NCI-H748 treated with DMSO at 0.1 percent for 48 hours (cell line): Measurements from ENCODE around the gene DLX4.

Experiments used
- DNase-seq: peaks from one replicate; lab custom pipeline; 2025; lab: John Stamatoyannopoulos, UW

The DLX4 gene

DNA sequence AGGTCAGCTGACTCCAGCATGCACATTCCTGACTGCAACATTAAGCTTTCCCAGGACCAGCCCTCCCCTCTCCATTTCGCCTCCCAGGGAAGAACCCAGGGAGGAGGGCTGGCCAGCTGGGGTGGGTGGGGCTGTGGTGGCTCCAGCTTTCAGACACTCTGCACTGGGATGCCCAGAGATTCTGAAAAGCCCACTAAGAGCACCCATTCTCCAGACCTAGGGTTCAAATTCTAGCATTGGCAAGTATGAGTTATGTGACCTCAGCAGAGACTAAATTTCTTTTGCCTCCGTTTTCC is 18.2 kb downstream of the DLX4 start:
- DNase-seq = no peak

DNA sequence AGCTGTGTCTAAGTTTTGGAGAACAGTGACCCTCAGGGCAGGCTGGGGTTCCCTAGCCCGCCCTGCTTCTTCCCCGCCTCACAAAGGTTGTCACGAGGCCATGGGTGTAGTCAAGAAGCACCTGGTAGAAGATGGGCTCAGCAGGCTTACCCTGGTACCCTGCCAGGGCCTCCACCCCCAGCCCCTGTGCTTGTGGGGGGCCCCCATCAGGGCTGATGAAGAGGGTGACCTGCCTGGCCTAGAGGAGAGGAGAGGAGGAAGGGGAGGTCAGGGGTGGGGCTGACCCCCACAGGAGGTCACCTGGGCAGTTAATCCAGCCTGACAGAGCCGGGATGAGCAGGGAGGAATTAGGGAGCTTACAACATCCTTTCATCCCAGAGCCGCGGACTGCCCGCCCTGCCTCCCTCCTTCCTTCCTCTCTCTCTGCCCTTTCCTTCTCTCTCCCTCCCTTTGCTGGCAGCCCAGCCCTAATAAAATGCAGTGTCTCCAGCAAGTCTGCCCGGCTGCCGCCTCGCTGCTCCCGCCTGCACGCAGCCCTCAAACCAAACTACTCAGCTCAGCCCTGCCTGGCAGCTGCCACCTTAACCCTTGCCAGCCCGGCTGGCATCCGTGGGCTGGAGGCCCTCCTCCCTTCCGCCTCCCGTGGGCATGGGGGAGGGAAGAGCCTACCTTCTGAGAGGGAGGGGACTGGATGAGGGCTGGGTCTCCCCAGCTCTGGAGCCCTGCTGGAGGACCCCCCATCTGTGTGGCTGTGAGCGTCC is 18.9 kb downstream of the DLX4 start:
- DNase-seq = no peak

DNA sequence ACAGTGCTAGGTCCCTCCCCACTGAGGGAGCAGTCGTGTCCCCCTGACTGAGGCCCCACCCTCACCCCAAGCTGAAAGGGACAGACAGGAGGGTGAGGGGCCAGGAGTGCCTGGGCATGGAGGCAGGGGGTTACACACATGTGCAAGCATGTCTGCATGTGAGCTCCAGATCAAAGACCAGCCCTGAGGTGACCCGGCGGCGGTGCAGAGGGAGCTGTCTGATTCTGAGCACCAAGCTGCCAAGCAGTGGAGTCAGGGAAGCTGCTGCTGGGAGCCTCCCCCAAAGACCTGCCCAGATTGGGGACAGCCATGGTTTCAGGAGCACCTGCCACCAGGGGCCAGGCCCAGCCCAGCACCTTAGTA is 20.5 kb downstream of the DLX4 start:
- DNase-seq = no peak

DNA sequence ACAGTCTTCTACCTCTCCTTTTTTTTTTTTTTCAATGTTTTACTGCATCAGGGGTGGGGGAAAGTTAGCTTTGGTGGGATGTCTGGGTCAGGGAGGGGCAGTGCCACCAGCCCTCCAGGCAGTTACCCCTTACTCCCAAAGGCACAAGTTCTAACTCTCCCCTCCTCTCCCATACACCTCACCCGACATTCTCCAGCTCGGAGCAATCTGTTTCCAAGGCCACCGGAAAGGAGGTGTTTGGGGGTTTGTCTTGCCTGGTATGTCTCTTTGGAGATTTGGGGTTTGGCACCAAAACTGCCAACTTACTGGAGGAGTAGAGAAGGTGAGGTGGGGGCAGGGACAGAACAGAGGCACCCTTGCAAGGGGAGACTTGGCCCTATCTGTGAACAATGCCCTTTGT is 21.3 kb downstream of the DLX4 start:
- DNase-seq = no peak

DNA sequence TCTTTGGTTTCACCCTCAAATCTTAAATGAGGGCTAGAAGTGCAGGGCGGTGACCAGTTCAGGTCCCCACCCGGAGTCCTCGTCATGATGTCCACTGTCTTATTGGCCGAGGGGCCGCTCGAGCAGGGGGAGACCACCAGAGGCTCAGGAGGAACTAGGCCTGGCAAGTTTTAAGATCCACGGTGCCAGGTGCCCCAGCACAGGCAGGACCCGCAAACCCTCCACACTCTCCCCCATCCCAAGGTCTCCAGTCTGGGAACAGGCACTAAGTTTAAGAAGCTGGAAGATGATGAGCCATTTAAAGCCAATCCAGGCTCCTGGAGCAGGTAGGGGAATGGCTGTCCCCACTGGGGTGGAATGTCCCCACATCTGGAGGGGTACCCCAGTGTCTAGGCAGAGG is 21.9 kb downstream of the DLX4 start:
- no peak for DNase-seq

DNA sequence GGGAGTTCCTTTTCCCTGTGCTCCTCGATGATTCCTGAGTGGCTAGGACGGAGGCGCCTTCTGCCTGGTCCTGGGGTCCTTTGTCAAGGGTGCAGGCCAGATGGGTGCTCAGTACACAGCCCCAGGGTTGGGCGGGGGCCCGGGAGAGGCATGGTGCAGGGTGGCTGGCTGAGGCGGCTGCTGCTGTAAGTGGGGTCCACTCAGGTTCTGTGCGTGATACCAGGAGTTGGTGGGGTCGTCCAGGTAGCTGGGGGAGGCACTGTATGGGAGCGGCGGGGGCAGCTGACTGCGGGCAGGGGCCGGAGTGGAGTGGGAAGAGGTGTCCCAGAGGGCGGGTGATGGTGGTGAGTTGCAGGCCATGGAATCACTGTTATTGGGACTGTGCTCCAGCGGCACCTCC is 22.4 kb downstream of the DLX4 start:
- DNase-seq = no peak

DNA sequence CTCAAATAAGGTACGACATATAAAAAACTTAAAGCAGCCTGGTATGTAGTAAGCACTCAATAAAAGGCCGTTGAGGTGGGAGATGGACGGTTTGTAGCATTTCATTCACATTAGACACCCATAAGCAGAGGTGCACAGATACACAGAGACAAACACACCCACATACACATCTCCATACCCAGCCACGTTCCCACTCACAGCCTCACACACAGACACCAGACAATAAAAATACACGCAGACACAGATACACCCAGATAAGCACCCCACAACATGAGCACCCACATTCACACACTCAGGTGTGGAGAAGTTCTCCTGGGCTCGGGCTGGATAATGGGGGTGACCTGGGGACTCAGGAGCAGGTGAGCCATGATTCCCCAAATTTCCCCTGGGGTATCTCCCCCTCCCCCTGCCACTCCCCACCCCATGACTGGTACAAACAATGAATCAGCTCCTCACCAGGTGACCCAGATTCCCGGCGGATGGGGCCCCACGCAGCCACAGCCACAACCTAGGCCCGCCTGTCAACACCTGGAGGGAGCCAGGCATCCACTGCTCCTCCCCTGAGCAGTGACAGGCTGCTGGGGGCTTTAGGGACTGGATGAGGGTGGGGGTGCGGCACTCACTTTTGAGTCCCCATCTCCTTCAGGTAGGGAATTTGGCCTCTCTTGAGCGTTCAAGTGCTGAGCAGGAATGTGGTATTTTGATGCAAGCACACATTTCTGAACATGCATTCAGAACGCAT is 23.4 kb downstream of the DLX4 start:
- no peak for DNase-seq

DNA sequence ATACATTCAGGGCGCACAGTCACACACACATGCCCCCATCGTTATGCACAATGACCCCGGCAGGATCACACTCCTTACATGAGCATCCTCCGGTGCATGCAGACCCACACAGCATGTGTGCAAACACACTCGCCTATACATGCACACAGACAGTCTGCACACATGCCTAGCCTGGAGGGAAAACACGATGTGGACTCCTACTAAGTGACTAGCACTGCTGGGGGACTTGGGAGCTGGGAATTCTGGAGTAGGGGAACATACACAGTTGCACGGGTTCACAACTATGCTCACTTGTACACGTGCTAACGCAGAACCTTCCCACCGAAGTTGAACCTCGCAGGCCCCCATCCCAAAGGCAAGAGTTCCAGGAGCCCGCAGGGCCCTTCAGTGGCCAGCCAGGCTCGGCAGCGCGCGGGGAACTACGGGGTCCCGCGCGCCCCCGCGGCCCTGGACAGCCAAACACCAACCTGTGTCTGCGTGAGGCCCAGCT is 24.0 kb downstream of the DLX4 start:
- no peak for DNase-seq

DNA sequence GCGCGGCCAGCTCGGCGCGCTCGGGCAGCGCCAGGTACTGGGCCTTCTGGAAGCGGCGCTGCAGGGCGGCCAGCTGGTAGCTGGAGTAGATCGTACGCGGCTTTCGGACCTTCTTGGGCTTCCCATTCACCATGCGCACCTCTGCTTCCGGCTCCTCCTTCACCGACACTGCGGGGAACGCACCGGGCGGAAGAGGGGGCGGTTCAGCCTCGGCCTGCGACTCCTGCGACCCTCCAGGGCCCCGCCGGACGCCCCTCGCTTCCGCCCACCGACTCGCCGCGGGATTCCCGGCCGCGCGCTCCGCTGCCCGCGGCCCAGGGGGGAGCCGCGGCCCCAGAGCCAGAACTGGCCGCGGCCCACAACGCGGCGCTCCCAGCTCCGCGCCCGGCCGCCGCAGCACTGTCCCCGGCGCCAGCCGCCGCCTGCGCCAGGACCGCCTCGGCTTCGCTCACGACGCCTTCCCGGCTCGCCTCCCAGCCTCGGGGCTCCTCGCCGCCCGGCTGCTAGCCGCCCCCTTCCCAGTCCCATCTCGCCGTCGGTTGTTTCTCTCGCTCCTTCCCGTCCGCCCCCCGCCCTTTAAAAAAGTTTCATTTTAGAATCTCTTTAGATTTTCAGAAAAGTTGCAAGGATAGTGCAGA is 24.6 kb downstream of the DLX4 start:
- DNase-seq = peak; percentile 23

DNA sequence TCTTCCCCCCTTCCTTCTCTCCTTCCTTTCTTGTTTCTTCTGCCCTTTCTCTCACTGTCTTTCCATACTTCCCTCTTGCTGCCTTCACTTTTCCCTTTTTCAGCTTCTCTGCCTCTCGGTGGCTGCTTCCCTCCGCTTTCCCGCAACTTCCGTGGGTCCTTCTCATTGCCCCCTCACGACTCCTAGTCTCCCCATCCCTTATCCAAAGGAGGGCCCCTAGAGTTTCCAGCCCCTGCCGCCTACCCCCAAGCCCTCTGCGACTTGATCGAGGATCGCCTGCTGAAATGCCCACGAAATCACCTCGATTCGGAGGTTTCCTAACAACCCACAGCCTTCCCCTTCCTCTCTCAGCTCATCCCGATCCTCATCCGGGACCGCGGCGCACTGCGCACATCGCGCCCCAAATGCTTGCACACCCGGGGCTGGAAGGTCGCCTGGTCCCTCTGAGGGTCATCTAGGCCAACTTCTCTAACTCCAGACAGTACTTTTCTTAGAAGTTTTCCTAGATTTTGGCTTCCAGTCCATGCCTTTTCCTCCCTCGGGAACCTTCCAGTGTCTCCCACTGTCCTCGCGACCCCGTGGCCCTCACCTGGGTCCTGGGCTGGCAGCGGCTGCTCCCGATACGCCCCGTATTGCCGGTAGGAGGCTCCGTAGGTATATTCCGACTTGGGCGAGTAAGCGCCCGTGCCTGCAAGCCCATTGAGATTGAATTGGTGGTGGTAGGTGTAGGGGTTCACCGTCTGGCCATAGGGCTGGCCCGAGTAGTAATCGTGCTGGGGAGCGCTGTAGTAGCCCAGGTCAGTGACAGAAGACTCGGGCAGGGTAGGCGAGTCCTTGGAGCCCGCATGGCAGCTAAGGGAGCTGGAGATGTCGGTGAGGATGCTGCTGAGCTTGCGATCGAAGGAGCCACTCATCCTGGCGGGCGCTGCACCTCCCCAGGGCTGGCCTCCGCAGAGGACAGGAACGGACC is 25.4 kb downstream of the DLX4 start:
- DNase-seq = peak; percentile 27

DNA sequence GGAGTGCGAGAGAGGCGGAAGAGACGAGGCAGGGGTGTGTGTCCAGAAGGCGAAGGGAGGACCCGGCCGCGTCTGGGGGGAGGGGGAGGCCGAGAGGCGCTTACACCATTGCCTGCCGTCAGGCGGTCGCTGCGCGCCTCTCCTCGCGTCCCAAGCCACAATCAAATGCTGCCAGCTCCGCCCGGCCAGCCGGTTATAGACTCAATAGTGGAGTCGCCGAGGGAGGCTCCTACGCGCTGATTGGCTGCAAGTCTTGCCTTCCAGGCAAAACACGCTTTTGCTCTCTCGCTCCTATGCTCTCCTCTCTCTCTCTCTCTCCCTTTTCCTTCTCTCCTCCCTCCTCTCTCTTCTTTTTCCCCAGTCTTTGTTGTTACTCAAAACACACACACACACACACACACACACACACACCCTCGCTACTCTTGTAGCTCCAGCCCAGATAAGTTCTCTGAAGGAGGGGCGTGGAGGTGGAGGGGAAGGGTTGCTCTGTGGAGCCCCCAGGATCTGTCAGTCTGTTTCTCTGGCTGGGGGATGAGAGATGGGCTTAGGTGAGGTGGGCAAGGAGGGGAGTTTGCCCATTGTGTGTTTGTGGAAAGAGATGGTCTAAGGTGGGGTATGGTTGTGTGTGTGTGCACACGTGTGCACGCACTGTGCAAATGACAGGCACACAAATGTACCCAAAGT is 26.2 kb downstream of the DLX4 start, which contains the start of gene DLX3:
TSS of gene DLX3 (minus strand) at position 170 of the 684 bp plus-strand sequence. CDS start 226 bp downstream, outside the sequence.
- DNase-seq = peak; percentile 72

DNA sequence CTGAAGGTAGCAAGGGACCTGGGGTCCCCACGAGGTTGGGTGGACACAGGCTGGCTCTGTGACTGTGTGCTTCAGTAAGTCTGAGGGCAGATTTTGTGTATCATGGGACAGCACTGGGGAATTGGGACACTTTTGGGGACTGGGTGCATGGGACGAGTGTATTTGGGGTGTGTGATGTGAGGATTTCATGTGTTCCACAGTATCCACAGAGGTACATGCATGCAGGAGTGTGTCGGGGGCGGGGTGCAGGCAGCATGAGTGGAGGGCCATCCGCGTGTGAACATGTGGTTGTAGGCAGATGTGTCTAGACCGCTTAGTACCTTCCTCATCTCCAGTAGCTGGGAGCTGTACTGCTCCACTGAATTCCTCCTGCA is 27.1 kb downstream of the DLX4 start:
- no peak for DNase-seq

DNA sequence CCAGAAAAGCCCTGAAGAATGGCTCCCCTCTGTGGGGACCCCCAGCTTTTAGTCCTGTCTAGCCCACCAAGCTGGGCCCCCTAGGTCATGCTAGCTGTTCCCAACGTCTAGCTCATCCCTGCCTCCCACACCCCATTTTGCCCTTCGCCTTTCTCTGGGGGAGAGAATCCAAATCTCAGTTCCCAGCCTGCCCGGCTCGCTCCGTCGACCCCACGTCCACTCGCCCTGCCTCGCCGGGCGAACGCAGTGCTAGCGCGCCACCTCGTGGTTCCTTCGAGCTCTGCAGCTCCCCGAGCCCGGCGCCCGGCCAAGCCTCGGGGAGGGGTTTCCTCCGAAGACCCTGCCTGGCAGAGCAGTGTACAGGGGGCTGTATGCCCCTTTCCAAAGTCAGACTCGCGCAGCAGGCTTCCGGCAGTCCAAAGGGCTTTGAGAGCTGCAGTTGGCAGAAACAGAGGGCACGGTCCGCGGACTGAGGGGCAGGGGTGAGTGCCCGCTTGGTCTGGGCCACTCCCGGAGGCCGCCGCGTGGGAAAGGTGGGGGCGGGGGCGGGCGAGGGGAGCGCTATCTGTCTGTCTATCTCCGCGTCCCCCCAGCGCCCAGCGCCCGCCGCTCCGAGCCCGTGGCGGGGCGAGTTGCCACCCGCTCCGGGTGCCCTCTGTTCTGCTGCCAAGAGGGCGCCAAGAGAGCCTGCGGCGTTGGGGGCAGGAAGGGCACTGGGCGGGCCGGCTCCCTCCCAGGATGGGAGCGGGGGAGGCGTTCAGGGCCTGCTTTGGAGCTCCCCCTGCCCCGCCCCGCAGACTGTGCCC is 27.7 kb downstream of the DLX4 start:
- peak; percentile 13 for DNase-seq

DNA sequence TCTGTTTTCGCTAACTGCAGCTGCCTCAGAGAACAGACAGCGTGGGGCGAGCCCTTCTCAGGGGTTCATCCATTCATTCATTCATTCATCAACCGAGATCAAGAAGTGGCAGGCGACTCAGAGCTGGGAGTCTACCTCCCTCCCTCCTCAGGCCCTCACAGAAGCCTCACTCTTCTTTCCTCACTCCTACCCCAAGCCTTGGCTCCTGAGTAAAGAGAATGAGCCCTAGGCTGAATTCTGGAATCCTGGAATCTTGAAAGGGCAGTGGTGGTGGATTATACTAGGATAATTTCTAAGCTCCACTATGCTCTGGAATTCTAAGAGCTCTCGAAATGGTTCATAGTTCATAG is 28.3 kb downstream of the DLX4 start:
- no peak for DNase-seq

DNA sequence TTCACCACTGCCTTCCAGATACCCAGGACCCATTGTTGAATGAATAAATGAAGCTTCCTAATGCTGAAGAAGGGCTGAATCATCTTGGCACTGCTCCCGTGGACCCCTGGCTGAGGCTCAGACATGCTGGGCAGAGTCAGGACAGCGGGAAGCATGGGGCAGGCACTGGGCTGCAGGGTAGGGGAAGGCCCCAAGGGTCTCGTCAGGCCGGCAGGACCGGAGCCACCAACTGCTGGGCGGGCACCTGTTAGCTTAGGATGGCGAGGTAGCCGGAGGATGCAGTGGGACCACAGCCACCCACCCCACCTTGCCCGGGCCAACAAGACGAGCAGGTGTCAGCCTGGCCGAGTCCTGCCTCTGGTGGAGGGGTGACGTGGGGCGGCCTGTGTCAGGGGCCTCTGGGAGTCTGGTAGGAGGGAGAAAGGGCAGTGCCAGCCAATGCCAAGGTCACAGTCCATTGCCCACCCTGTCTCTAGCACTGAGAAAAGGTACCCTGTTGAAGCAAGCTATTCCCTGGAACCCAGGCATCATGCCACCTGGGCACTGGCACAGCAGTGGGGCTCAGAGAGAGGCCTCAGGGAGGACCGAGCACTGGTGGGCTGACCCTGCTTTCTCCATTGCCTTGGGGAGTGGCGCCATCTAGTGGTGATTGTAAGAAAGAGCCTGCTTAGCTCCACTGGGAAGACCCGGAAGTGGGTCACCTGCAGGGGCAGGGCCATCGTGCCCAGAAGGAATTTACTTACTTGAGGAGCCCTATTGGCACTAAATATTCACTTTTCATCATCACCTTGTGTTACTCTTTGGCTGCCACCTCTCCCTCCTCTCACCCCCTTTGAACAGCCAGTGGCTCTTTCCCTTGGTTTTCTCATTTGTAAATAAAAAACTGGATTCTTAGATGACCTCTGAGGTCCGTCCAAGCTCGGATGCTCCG is 29.0 kb downstream of the DLX4 start:
- peak; percentile 70 for DNase-seq

DNA sequence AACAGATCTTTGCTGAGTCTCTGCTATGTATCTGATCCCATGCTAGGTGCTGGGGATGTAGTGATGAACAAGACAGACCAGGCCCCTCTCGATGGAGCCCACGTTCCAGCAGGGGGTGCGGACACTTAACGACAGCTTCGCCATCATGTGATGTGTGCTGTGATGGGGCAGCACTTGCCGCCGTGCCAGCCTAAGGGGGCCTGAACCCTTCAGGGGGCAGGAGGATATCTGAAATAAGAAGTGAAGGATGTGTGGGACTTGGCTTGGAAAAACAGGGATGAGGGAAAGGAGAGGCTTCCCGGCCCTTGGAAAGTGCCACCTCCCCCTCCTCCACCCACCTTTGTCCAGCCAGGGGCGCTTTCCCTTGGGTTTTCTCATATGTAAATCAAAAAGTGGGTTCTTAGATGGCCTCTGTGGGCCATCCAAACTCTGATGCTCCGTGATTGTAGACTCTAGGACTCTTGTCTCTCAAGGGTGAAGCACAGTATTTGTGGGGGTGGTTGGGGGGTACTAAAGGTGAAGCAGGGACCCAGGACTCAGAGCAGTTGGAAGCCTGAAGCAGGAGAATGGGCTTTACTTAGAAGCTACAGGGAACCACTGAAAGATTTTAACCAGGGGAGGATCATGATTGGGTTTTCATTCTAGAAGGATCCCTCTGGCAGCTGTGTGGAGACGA is 30.0 kb downstream of the DLX4 start:
- DNase-seq = no peak

DNA sequence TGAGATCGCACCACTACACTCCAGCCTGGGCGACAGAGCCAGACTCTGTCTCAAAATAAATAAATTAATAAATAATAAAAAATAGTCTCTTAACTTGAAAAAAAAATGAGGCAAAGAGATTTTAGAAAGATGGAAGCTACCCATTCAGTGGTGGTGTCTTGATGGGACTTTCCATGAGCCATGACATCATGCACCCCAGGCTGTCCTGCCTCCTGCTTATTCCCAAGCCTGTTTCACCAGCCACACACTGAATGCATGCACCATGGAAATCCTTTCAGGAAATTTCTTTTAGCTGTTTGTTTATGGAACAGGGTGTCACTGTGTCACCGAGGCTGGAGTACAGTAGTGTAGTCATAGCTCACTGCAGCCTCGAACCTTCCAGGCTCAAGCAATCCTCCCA is 34.9 kb downstream of the DLX4 start:
- DNase-seq = no peak

DNA sequence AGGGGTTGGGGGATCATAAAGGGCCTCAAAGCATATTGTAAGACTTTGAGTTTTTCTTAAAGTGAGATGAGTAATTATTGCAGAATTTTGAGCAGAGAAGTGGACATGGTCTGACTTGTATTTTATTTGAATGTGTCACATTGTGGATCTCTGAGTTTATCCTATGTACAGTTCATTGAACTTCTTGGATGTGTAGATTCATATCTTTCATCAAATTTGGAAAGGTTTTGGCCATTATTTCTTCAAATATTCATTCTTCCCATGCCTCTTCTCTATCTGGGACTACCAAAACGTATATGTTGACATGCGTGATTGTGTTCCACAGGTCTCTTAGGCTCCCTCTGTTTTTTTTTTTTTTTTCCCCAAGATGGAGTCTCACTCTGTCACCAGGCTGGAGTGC is 40.3 kb downstream of the DLX4 start:
- DNase-seq = no peak

DNA sequence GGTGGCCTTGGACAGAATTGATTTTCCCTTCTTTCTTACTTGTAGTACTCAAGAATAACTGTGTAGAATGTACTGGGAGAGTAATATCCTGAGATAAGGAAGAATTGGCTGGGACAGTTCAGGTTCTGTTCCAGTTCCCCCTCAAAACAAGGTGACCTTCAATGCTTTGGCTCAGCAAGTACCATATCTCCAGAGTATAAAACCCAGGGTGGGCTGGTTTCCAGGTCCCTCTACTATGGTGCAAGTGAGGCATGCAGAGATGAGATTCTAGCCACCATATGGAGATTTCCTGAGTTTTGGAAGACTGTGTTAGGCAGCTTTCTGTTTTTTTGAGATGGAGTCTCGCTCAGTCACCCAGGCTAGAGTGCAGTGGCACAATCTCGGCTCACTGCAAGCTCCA is 44.1 kb downstream of the DLX4 start:
- no peak for DNase-seq
